GM04503 (cell line): ENCODE measurements around the gene UFM1.
"Not testable (repeated sequence)": the region's sequence is repeated elsewhere in the genome, so short reads cannot be mapped to it uniquely, and the experiment has no call there.

Source experiments
- DNase-seq: peaks from one replicate; pipeline ENCODE4 v3.0.0-alpha.2; 2012; ENCODE audit warnings: low read depth

UFM1 gene

GRCh38 chr13:38365661-38366060 is 16.0 kb downstream of the UFM1 start:
- DNase-seq: no peak

GRCh38 chr13:38366954-38367645 is 17.4 kb downstream of the UFM1 start:
- no peak for DNase-seq

GRCh38 chr13:38369058-38369457 is 19.4 kb downstream of the UFM1 start:
- no peak for DNase-seq

GRCh38 chr13:38370096-38370495 is 20.4 kb downstream of the UFM1 start:
- not testable (repeated sequence) for DNase-seq

- DNase-seq: no peak
Observed at GRCh38 chr13:38372820-38373383, 23.3 kb downstream of the UFM1 start.

GRCh38 chr13:38376546-38376945 is 26.9 kb downstream of the UFM1 start:
- no peak for DNase-seq

DNA sequence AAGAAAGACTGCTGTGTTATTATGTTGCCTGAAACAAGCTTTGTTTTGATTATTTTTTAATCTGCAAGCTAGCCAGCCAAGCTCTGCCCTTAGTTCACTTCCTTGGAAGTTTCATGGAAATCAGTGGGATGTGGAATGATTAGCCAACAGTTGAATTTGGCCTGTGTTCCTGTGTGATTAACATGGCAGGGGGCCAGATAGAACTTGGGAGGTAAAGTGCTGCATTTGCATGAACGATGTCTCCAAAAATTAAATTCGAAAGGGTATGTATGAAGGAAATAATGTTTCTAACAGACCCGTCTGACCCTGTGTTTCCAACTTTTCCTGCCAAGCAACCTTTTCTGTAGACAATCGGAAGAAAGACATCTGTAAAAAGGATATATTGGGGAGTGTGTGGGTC is 32.2 kb downstream of the UFM1 start:
- DNase-seq: no peak

- DNase-seq: no peak
Observed at GRCh38 chr13:38382946-38383345, 33.3 kb downstream of the UFM1 start.

DNA sequence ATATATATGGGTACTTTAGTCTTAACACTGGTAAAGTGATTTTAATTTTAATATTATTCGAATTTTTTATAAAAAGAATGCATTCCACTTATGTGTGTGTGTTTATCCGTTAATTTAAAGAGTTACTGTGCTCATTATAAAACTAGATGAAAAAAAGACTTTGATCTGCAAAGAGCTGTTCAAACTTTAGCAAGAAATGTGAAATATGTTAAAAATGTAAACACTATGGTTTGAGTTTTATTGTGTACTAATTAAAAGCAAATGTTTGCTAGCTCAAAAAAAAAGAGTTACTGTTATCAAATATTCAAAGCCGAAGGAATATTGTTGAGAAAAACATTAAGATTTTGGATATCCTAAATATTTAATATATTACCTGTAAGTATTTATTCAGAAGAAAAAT is 34.5 kb downstream of the UFM1 start:
- no peak for DNase-seq

GRCh38 chr13:38385153-38385891 is 35.7 kb downstream of the UFM1 start:
- DNase-seq: no peak

- DNase-seq: peak; percentile 44
Observed at GRCh38 chr13:38386421-38386820, 36.8 kb downstream of the UFM1 start.

DNA sequence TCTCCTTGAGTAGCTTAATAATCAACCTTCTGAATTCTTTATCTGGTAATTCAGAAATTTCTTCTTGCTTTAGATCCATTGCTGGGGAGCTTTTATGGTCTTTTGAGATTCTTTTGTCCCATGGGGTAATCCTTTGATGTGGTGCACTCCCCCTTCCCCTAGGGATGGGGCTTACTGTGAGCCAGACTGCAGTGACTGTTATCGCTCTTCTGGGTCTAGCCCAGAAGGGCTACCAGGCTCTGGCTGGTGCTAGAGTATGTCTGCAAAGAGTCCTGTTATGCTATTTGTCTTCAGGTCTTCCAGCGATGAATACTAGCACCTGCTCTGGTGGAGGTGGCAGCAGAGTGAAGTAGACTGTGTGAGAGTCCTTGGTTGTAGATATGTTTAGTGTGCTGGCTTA is 41.7 kb downstream of the UFM1 start:
- DNase-seq: no peak

DNA sequence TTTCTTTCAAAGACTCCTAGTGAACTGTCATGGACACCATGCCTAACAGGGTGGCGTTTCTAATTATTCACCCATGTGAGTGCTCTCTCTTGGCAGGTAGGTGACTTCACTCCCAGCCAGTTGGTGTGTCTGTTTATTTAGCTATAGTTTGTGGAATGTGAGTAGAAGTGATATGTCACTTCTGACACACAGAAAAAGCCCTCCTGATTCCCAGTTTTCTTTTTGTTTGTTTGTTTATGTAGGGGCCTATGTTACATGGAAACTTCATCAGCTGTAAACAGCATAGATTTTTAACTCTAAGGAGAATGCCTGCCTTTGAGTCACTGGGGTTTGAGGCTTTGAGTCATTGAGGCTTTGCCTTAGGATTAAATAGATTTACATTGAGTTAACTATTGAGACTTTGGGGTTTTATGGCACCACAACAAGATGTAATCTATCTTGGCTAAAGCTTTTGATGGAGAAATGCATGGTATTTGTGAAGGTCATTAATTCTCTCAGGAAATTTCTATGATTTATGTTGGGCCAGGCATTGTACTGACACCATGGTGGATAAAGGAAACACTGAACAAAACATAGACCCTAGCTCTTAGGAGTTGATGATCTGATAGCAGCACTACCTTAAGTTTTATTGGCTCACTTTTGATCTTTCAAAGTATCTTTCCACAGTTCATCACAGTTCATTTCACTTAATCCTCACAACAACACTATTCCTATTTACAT is 45.3 kb downstream of the UFM1 start:
- peak; percentile 30 for DNase-seq

DNA sequence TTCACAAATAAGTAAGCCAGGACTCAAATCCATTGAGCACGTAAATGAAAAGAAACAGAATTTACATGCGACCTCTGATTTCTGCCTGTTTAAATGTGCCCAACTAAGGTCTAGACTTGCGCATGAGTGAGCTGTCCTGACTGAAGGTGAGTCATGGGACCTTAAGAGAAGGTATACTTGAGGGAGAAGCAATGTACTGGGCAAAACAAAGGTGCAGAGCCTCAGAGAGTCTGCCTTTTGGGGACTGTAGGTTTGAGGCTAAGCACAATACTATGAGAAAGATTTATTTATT is 45.8 kb downstream of the UFM1 start:
- no peak for DNase-seq

GRCh38 chr13:38398711-38399493 is 49.3 kb downstream of the UFM1 start:
- peak; percentile 86 for DNase-seq

- DNase-seq: no peak
Observed at GRCh38 chr13:38399535-38399934, 49.9 kb downstream of the UFM1 start.

- DNase-seq: no peak
Observed at GRCh38 chr13:38401276-38401675, 51.6 kb downstream of the UFM1 start.

- DNase-seq: no peak
Observed at GRCh38 chr13:38405216-38405615, 55.6 kb downstream of the UFM1 start.

DNA sequence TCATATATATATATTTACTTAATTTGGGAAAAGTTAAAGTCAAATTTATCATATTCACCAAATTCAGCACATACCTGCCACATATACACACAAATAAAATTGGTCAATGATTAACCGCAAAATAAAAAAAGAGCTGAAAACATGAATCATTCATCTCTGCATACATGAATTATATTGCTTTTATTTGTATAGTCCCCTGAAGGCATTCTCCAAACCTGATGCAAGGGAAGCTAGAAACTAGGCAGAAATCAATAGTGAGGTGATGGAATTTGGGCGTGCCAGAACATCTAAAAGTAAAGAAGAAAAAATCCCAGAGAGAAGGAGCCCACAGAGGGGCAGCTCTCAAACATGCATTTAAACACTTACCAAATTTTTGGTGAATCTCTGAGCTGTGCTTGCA is 60.1 kb downstream of the UFM1 start:
- no peak for DNase-seq

GRCh38 chr13:38412266-38412665 is 62.6 kb downstream of the UFM1 start:
- DNase-seq: no peak
